ENCODE results near the gene AFAP1. TPM values are rescaled to one million over a fixed set of nuclear protein-coding genes. Genes with fewer than 3 reads are reported as not detected.

The AFAP1 gene
- total RNA-seq, 4 donors from 2014 or later = 25.1 to 56.9 (median 26.4) TPM

DNA sequence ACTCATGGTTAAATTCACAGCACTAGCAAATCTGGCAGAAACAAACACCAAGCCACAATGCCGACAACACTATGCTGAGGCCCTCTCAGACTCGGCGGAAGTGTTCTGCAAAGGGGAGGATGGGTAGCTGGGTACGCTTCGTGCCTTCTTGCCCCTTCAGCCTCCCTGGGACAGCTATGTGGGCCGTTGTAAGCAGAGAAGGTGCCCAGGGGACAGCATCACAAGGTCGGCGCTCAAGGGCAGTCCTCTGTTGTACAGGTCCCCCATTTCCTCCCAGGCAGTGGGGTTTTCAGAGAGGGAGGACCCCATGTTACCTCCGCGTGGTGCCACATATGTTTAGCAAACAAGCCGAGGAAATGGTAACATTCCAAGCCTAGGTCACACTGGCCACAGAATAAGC lies 173.6 kb downstream of the AFAP1 start:
- Histone ChIP-seq H3K4me3 (no peak overlapping the region), H3K27me3 (no peaks in the 10 kb centered on the region), H3K9me3 (no peaks in the 10 kb centered on the region), H3K27ac (no peak overlapping the region), H3K36me3 (peaks cover 0 to 24% (median 6%) of the 10 kb centered on the region in 4 donors), H3K4me1 (no peaks in the 10 kb centered on the region)
- intact Hi-C loops (cut with DNase I; ENCODE audit: low total_unique reads) (no loop called here), in situ Hi-C loops (cut with MboI; ENCODE audit: low pct_ligation_motif_present in 1 of 4, low pct_unique_long_range_greater_than_20kb in 1 of 4, low sequenced_read_pairs in 3 of 4) (no loop called here)
- DNase-seq = no peak
- no peak for TF ChIP-seq EP300 (IDR thresholded peaks at IDR 0.05; ENCODE audit: low read depth)
- TF ChIP-seq POLR2A (IDR thresholded peaks at IDR 0.05) = no peak
- TF ChIP-seq, protein P1, sequence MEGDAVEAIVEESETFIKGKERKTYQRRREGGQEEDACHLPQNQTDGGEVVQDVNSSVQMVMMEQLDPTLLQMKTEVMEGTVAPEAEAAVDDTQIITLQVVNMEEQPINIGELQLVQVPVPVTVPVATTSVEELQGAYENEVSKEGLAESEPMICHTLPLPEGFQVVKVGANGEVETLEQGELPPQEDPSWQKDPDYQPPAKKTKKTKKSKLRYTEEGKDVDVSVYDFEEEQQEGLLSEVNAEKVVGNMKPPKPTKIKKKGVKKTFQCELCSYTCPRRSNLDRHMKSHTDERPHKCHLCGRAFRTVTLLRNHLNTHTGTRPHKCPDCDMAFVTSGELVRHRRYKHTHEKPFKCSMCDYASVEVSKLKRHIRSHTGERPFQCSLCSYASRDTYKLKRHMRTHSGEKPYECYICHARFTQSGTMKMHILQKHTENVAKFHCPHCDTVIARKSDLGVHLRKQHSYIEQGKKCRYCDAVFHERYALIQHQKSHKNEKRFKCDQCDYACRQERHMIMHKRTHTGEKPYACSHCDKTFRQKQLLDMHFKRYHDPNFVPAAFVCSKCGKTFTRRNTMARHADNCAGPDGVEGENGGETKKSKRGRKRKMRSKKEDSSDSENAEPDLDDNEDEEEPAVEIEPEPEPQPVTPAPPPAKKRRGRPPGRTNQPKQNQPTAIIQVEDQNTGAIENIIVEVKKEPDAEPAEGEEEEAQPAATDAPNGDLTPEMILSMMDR (IDR thresholded peaks at IDR 0.05) = no peak
- no peak for TF ChIP-seq POLR2AphosphoS5 (IDR thresholded peaks at IDR 0.05)
- WGBS, 2 donors (ENCODE audit: low coverage in 1 of 2) = 91 to 92% methylated on average over 2 to 11 of the region's 11 CpGs

DNA sequence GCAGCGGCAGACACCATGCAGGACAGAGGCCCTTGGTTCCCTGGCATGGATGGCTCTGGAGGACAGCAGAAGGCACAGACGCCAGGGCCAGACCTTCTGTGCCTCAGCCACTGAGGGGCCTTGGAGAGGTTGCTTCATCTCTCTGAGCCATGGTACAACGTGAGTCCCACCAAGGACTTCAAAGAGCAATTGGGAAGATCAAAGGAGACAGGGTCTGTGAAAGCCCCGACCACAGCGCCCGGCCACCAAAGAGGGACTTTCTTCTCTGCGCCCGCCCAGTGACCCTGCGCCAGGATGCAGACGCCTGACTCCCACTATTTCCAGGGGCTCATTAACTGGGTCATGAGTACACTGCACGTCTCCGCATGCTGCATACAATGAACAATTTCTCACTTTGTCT lies 174.0 kb downstream of the AFAP1 start:
- Histone ChIP-seq H3K27me3 (no peaks in the 10 kb centered on the region), H3K4me1 (no peaks in the 10 kb centered on the region), H3K27ac (no peak overlapping the region), H3K36me3 (peaks cover 0 to 24% (median 6%) of the 10 kb centered on the region in 4 donors), H3K4me3 (no peak overlapping the region), H3K9me3 (no peaks in the 10 kb centered on the region)
- intact Hi-C loops (cut with DNase I; ENCODE audit: low total_unique reads) = no loop called here
- DNase-seq = no peak
- WGBS, 2 donors (ENCODE audit: low coverage in 1 of 2) = 90% methylated on average over 12 of the region's 12 CpGs; no CpG with 5 or more reads in 1 of the 2 donors
- TF ChIP-seq EP300 (IDR thresholded peaks at IDR 0.05; ENCODE audit: low read depth) = no peak
- TF ChIP-seq, protein P1 (IDR thresholded peaks at IDR 0.05) = no peak
- TF ChIP-seq POLR2A (IDR thresholded peaks at IDR 0.05) = no peak
- TF ChIP-seq POLR2AphosphoS5 (IDR thresholded peaks at IDR 0.05) = no peak
- in situ Hi-C loops (cut with MboI; ENCODE audit: low pct_ligation_motif_present in 1 of 4, low pct_unique_long_range_greater_than_20kb in 1 of 4, low sequenced_read_pairs in 3 of 4) = no loop called here

DNA sequence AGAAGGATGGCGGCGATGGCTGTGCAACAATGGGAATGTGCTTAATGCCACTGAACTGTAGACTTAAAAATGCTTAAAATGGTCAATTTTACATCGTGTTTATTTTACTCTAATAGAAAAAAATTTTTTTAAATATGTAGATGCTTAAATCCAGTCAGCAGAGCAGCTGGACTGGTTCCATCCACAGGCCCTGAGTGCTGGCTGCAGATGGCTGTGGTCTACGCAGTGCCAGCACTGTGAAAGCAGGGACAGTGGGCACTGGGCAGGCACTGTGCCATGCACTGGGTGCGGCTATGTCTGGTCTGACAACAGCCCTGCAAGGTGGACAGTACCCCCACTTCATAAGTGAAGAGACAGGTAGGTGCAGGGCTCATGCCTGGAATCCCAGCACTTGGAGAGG lies 175.2 kb downstream of the AFAP1 start:
- TF ChIP-seq POLR2A (IDR thresholded peaks at IDR 0.05) (no peak), EP300 (IDR thresholded peaks at IDR 0.05; ENCODE audit: low read depth) (no peak), POLR2AphosphoS5 (IDR thresholded peaks at IDR 0.05) (no peak)
- TF ChIP-seq, protein P1 (IDR thresholded peaks at IDR 0.05) = no peak
- in situ Hi-C loops (cut with MboI; ENCODE audit: low pct_ligation_motif_present in 1 of 4, low pct_unique_long_range_greater_than_20kb in 1 of 4, low sequenced_read_pairs in 3 of 4) = no loop called here
- peaks cover 0 to 22% (median 6%) of the 10 kb centered on the region in 4 donors for H3K36me3 ChIP-seq
- no peaks in the 10 kb centered on the region for H3K9me3 ChIP-seq
- H3K27me3 ChIP-seq = no peaks in the 10 kb centered on the region
- intact Hi-C loops (cut with DNase I; ENCODE audit: low total_unique reads) = no loop called here
- H3K4me3 ChIP-seq = no peak overlapping the region
- peaks cover 0 to 3% (median 0%) of the 10 kb centered on the region in 4 donors for H3K4me1 ChIP-seq
- H3K27ac ChIP-seq = no peak overlapping the region
- DNase-seq = no peak
- whole genome bisulfite sequencing, 2 donors (ENCODE audit: low coverage in 1 of 2) = 93 to 96% methylated on average over 4 to 5 of the region's 5 CpGs

DNA sequence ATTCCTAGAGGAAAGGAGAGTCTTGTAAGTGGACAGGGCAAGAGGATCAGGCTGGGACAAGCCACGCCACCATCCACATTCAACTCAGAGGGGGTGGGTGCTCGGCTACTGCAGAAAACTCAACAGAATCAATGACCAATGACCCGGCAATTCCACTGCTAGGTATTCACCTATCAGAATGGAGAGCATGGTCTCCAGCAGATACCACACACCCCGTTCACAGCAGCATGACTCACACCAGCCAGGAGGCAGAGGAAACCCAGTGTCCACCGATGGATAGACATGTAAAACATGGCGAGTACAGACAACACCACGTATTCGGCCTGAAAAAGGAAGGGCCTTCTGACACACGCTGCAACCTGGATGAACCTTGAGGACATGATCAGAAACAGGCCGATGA lies 175.9 kb downstream of the AFAP1 start:
- Histone ChIP-seq H3K27ac (no peak overlapping the region), H3K4me3 (no peak overlapping the region), H3K27me3 (no peaks in the 10 kb centered on the region), H3K36me3 (peaks cover 0 to 17% (median 4%) of the 10 kb centered on the region in 4 donors), H3K9me3 (no peaks in the 10 kb centered on the region), H3K4me1 (peaks cover 0 to 3% (median 0%) of the 10 kb centered on the region in 4 donors)
- 67 to 77% methylated on average over 3 to 10 of the region's 10 CpGs for WGBS, 2 donors (ENCODE audit: low coverage in 1 of 2)
- no peak for DNase-seq
- intact Hi-C loops (cut with DNase I; ENCODE audit: low total_unique reads) (no loop called here), in situ Hi-C loops (cut with MboI; ENCODE audit: low pct_ligation_motif_present in 1 of 4, low pct_unique_long_range_greater_than_20kb in 1 of 4, low sequenced_read_pairs in 3 of 4) (no loop called here)
- TF ChIP-seq, protein P1 (IDR thresholded peaks at IDR 0.05) = no peak
- no peak for TF ChIP-seq EP300 (IDR thresholded peaks at IDR 0.05; ENCODE audit: low read depth)
- no peak for TF ChIP-seq POLR2A (IDR thresholded peaks at IDR 0.05)

Measured in transverse colon (tissue), 4 donors.